Amniotic epithelial cell (primary cell): ENCODE measurements around the gene PPP1R9B.
A peak's percentile ranks its signal among the peaks of the same experiment; 100 is the strongest.

Source experiments
- DNase-seq: peaks from one replicate; pipeline ENCODE4 v3.0.0-alpha.2; 2010; ENCODE audit warnings: low read depth

PPP1R9B gene

DNA sequence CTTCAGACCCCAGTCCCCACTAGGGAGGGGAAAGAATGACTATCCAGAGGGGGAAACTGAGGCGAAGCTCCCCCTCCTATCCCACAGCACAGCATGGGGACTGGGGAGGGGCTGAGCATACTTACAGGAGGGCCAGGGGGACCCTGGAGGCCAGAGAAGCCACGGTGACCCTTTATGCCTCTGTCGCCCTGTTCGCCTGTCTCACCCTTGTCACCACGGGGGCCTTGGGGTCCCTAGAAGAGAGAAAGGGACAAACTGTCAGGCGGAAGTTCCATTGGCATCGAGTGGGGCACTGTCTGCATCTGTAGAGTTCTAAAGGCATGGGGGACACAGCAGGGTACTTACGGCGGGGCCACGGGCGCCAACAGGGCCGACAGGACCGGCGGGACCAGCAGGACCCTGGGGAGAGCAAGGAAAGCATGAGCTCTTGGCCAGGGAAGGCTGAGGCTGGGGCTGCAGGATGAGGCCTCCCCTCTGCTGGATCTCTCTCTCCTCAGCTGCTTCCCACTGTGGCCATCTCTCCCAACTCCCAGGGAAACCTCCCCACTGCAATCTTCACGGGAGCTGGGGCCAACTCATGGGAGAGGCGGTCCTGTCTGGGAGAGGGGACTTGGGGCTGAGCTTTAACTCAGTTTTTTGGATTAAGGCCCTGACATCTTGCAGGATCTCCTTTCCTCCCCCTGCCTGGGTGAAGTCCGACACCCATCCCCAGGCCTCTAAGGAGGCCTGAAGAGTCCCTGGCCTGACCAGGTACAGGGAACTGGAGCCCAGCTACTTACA is 37.5 kb upstream of the PPP1R9B start:
- no peak for DNase-seq

DNA sequence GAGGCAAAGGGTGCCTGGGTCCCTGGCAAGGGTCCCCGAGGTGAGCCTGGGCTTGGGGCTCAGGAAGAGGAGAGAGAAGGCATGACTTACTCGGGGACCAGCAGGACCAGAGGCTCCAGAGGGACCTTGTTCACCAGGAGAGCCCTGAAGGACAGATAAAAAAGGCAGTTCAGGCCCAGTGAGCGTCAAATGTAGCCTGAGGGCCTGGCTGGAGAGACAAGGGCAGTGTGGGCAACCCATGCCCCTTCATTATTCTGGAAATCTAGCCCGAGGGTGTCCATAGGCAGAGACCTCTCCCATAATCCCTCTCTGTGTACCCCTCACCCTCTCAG is 36.9 kb upstream of the PPP1R9B start:
- DNase-seq: no peak

DNA sequence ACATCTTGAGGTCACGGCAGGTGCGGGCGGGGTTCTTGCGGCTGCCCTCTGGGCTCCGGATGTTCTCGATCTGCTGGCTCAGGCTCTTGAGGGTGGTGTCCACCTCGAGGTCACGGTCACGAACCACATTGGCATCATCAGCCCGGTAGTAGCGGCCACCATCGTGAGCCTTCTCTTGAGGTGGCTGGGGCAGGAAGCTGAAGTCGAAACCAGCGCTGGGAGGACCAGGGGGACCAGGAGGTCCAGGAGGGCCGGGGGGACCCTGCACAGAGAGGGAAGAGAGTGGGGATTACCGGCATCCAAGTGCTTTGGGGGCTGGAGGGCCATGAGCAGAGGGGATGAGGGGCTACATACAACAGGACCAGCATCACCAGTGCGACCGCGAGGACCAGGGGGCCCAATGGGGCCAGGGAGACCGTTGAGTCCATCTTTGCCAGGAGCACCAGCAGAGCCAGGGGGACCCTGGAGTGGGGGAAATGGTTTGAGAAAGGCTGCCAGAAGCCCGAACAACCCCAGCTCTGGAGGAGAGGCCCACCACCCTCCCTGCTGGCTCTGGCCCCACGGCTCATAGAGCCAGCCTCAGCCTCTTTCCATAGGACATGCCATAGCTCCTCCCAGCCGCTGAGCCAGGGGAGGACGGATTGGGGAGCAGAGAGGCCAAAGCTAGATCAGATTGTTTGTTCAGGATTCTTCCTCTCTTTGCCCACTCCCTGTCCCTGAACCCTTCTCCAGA is 36.4 kb upstream of the PPP1R9B start:
- DNase-seq: peak; percentile 54

DNA sequence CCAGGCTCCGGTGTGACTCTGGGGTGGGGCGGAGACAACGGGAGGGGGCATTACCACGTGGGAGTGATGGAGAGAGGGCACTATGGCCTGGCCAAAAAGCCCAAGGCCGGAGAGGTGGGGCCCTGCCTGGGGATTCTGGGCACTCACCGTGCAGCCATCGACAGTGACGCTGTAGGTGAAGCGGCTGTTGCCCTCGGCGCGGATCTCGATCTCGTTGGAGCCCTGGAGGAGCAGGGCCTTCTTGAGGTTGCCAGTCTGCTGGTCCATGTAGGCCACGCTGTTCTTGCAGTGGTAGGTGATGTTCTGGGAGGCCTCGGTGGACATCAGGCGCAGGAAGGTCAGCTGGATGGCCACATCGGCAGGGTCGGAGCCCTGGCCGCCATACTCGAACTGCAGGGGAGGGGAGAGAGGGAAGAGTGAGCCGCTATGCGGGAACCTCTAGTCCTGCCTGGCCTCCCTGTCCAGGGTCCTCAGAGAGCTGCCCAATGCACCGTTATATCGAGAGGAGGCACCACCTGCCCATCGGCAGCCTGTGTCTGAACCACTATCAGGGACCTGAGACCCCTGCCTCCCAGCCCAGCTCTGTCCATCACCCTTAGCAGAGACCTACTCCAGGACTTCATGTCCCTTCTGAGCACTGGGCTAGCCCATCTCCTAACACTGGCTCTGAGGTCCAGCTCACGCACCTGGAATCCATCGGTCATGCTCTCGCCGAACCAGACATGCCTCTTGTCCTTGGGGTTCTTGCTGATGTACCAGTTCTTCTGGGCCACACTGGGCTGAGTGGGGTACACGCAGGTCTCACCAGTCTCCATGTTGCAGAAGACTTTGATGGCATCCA is 35.4 kb upstream of the PPP1R9B start:
- DNase-seq: no peak

DNA sequence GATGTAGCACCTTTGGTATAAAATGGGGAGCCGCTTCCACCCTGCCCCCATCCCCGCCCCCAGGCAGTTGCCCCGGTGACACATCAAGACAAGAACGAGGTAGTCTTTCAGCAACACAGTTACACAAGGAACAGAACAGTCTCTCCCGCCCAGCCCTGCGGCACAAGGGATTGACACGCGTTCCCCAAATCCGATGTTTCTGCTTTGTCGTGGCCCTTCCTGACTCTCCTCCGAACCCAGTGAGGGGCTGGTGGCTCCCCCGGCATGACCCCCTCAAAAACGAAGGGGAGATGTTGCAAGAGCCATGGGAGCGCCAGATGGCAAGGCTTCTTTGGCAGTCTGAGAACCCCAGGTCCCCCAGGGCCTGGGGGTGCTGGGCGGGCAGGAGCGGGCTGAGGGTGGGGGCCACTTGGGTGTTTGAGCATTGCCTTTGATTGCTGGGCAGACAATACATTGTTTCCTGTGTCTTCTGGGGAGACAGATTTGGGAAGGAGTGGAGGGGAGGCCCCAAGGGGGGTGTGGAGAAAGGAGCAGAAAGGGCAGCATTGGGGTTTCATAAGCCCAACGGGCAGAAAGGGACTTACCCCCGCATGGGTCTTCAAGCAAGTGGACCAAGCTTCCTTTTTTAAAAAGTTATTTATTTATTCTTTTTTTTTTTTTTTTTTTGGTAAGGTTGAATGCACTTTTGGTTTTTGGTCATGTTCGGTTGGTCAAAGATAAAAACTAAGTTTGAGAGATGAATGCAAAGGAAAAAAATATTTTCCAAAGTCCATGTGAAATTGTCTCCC is 34.3 kb upstream of the PPP1R9B start:
- no peak for DNase-seq

DNA sequence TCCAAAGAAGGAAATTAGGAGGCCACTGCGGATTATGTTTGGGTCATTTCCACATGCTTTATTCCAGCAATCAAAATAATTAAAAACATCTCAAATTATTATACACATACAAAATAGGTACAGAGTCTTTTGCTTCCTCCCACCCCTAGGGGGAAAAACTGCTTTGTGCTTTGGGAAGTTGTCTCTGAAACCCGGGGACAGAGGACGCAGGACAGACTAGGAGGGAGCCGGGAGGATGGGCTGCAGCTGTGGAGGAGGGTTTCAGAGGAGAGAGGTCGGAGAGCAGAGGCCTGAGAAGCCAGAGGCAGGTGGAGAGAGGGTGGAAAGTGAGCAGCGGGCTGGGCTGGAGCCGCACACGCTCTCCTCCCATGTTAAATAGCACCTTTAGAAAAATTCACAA is 33.6 kb upstream of the PPP1R9B start:
- DNase-seq: no peak

DNA sequence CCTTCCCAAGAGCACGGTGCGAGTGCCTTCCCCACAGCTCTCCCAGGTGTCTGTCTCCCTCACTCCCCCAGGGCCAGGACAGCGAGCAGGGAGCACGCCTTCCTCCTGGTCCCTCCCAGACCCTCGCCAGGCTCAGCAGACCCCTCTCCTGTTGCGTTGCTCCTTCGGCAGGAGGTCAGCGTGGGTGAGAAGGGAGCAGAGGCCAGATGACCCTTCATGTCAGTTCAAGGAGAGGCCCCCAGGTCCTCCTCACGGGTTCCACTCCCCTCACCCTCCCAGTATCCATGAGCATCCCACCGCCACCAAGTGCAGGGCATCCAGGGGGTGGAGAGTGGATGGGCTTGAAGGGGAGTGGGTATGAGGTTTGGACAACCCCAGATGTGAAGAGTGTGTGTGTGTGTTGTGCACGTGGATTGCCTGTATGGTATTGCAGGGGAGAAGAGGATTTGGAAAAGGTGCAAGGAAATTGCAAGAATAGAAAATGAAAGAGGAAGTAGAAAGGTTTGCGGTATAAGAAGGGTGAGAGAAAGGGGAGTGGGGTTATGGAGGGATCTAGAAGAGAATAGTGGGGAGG is 33.0 kb upstream of the PPP1R9B start:
- DNase-seq: no peak

DNA sequence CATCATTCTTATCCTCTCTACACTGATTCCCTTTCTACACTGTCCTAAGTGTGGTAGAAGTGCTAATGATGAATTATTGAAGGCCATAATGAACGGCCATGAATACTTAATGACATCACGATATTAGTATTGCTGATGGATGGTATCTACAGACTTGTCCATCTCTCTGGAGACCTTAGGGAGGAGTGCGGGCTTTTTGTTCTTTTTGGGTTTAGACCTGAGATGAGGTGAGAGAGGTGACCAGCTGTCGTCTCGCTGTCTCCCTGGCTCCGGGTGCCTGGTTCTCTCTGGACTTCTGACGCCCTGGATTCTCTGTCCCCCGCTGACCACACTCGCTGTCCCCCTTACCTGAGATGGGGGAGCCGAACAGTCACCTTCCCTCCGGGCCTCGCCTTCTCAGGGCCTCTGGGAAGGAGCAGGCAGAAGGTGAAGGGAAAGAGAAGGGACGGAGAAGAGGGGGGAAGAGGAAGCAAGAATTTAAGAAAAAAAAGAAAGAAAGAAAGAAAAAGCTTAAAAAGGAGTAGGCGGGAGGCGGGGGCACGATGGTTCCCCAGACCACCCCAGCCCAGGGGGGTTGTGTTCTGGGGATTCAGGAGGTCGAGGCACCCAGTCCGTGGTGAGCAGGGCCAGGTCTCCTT is 32.4 kb upstream of the PPP1R9B start:
- no peak for DNase-seq

DNA sequence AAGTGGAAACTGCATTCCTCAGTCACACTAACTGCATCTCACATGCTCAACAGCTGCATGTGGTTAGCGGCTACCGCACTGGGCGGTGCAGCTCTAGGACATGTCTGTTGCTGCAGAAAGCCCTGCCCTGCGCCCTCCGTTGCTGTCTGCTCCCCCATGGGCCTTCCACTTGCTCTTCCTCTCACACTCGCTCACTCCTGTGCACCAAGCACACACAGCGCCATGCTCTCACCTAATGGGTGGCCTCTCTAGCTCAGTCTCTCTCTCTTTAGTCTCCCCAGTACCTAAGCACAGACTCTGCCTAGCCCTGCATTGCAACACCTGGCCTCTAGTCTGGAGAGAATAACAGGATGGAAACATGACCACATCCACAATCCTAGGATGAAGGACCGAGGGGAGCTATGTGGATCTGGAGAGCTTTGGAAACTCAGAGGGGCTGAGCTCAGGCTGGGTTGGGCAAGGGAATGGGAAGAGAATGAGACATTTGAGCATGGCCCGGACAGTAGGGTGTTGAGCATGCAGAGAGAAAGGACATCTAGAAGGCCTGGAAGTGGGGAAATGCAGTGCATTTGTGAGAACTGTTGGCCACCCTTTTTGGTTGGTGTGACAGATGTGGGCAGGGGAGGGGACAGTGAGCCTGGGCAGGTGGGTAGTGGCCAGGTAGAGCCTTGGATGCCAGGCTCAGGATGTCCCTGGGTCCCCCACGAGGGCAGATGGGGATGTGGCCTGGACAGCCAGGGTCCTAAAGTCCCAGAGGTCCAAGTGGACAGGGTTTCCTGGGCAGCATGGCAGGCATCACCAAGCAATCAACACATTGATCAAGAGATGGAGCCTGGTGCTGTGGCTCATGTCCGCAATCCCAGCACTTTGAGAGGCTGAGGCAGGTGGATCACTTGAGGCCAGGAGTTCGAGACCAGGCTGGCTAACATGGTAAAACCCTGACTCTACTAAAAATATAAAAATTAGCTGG is 31.4 kb upstream of the PPP1R9B start:
- DNase-seq: peak; percentile 79

DNA sequence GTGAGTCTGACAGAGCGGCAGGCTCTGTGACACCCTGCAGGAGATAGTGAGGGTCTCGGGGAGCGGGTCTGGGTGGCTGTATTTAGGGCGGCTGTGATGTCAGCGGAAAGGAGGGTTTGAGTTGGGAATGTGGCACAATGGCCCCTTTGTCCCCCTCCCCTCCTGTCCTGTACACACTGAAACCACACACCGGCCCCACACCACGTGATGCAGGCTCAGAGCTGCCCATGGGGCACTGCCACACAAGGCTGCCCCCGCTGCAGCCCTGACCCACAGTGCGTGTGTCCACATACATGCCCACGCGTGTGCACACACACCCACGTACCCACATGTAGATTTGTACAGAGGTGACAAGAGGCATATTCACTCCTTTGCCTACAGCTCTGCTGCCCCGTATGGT is 30.7 kb upstream of the PPP1R9B start:
- DNase-seq: no peak

DNA sequence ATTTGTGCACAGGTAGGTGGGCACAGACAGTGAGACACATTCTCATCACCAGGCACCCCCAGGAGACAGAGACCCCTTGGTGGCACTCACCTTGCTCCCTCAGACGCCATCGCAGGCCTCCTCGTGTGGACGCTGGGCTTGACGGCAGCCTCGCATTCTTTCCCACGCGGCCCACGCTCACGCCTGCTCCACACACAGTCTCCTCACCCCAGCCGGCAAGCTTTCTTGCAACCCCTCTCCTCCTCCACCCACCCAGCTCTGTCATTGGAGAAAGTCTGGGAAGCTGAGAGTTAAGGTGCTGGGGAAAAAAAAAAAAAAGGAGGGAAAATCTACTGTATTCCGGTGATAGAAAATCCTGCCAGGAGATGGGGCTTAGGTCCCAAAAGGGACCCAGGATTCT is 30.1 kb upstream of the PPP1R9B start:
- no peak for DNase-seq

DNA sequence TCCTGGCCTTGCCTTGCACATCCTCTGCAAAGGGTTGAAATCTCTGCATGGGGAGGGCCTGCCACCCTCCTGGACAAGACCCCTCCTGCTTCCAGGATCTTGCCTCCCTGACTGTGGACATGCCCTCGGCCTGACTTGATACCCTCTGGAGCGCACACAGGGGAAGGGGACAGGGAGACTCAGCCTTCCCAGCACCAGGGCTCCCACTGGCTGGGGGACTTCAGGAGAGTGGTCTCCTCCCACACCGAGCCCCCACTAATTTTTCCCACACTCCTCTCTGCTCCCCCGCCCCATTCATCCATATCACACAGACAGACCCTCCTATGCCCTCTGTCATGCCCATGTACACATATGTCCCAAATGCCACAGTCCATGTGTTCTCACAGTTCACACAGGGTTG is 29.6 kb upstream of the PPP1R9B start:
- DNase-seq: no peak

DNA sequence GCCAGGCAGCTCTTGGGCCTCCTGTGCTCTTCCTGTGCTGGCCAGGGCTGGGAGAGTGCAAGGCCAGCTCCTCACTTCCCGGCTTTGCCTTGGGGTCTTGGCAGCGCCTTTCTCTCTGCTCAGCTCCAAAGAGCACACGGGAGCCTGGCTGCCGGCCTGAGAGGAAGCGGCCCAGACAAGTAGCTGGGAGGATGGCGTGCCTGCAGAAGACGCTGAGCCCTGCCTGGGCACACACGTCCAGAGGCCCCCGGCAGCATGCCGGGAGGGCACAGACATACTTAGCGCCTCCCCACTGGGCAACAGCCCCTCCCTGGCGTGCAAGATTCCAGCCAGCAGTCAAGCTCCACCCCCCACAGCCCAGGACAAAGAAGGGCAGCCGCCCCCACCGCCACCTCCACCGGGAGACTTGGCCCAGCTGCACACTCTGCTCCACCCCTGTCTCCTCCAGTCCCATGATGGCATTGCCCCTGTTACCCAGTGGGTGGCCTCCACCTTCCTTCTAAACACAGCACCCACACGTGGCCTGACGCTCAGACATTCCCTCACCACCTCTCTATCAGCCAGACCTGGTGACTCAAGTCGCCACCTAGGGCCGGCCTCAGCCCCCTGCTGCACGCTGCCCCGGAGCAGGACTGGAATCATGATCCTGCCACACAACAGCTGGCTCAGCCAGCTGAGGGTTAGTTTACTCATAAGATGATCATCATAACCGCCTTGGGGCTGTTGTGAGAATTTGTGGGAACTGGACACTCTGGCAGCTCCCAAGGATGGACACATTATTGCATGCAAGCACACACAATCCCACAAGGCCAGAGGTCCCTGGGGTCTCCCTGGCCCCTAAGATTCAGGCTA is 27.7 kb upstream of the PPP1R9B start:
- peak; percentile 89 for DNase-seq

DNA sequence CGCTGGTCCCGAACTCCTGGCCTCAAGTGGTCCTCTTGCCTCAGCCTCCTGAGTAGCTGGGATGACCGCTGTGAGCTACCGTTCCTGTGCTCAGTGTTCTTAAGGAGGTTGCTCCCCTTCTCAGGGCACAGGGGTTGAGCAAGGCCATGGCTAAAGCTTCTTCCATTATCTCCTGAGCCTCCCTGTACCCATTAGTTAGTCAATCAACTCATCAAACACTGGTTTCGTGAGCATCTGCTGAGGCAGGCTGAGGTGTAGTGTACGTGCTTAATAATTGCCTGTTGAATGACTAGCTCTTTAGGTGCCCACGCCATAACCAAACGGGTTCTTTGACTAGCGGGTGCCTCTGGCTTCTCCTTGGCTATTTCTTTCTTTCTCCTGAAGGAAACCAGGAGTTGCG is 27.0 kb upstream of the PPP1R9B start:
- DNase-seq: no peak

DNA sequence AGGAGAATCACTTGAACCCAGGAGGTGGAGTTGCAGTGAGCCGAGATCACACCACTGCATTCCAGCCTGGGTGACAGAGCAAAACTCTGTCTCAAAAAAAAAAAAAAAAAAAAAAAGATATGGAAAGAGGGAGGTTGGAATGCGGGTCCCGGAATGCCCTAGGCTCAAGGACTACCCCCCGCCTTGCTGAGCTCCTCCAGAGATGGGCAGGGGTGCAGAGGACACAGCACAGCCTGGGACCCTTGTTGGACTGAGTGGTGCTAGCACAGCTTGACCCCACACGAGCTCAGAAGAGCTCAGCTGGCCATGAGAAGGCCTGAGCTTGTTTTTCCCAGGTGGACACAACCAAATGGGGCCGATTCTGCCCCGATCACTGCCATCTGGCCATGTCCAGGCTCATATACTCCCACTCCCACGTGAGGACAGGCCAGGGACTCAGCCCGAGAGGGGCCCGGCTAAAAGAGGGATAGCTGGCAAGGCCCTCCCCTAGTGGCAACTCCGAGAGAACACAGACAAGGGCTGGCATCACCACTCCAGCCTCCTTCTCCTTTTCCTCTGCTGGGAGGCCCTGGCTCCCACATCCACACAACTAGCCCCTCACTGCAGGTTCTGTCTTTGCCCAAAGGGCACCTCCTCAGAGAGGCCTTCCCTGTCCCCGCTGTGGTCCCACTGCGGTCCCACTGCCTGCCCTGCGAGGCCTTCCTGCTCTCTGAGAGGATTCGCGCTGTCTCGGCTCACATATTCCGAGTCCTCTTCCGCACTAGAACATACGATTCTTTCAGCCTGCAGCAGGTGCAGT is 26.3 kb upstream of the PPP1R9B start:
- no peak for DNase-seq

DNA sequence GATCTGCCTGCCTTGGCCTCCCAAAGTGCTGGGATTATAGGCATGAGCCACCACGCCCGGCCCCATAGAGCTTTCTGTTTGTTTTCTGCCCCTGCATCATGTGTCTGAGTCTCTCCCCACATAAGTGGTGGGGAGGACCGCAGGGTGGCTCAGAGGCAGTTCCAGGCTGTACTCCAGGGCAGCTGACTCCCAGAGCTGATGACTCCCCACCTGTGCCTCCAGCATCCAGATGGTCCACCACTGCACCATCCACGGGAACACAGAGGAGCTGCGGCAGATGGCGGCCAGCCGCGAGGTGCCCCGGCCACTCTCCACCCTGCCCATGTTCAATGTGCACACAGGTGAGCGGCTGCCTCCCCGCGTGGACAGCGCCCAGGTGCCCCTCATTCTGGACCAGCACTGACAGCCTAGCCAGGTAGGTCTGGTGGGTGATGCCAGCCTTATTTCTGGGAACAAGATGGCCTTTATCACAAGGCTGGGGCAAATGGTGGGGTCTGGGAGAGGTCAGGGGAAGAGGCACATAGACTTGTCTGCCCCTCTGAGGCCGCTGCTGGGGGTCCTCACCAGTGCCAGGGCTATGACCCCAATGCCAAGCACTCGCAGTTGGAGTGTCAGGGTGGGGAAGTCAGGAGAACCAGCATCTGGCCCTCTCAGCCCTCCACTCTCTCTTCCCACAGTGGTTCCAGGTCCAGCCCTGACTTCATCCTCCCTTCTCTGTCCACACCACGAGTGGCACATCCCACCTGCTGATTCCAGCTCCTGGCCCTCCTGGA is 24.7 kb upstream of the PPP1R9B start:
- DNase-seq: no peak

DNA sequence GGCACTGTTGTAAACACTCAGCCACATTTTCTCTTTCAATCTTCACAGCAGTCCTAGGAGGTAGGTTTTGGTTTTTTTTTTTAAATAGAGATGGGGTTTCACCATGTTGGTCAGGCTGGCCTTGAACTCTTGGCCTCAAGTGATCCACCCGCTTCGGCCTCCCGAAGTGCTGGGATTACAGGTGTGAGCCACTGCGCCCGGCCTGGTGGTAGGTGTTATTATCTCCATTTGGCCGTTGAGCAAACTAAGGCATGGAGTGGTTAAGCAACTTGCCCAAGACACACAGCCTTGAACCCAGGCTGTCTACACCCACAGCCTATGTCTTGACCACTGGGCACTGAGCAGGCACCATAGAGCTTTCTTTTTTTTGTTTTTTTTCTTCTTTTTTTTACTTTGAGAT is 24.0 kb upstream of the PPP1R9B start:
- no peak for DNase-seq
